Activated T-cell treated with anti-CD3 and anti-CD28 coated beads for 48 hours (primary cell): ENCODE data around the gene IRF1.
"Not testable (repeated sequence)": the region's sequence is repeated elsewhere in the genome, so short reads cannot be mapped to it uniquely, and the experiment has no call there.

Experiments used
- DNase-seq: peaks from one replicate; pipeline ENCODE4 v3.0.0-alpha.2; 2020; ENCODE audit warnings: low read depth

IRF1 gene

DNA sequence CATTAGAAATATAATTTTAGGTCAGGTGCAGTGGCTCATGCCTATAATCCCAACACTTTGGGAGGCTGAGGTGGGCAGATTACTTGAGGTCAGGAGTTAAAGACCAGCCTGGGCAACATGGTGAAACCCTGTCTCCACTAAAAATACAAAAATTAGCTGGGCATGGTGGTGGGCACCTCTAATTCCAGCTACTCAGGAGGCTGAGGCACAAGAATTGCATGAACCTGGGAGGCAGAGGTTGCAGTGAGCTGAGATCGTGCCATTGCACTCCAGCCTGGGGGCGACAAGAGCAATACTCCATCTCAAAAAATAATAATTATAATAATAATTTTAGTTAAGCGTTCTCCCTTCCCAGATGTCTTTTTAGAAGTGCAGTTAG, 52.3 kb downstream of the IRF1 start:
- not testable (repeated sequence) for DNase-seq

DNA sequence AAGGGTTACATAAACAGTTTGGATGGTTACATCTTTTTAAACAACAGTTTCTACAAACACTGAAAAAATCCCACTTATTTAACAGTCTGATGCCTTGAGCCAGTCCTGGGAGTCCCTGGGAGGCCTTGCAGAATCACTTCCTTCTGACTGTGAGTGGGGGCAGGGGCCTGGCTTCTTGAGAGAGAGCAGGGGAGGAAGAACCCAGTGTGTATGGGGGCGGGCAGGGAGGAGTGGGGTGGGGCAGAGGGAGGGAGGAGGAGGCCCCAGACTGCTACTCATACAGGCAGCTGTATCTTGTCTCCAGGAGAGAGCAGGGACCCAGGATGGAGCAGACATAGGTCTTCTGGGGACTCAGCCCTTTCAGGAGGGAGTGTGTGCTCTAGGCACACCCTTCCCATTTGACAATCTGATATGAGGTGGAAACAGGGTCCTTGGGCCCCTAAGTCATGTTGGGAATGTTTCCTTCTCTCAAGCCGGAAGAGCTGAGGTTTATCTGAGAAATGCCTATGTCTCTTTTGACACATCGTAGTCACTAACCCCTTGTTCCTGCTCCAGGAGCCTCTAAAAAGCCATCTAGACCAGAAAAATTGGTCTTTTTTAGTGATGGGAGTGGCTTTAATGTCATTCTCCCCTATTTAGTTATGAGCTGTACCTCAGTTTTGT, 52.8 kb downstream of the IRF1 start:
- no peak for DNase-seq

DNA sequence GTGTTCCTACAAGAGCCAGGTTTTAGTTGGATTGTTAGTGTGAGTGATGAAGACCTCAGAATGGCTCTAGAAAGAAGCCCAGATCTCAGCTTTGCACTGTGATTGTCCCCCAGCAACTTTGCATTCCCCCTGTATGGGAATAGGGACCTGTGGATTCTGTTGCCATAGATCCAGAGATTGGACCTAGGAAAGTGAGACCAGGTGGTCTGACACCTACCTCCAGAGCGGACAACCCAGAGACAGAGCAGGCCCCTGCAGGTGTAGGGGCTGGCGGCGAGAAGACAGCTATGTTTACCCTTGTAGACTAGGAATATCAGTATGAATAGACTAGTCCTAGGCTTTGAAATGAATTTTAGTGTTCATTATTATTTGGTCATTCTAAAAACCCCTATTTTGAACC, 53.6 kb downstream of the IRF1 start:
- DNase-seq = no peak

DNA sequence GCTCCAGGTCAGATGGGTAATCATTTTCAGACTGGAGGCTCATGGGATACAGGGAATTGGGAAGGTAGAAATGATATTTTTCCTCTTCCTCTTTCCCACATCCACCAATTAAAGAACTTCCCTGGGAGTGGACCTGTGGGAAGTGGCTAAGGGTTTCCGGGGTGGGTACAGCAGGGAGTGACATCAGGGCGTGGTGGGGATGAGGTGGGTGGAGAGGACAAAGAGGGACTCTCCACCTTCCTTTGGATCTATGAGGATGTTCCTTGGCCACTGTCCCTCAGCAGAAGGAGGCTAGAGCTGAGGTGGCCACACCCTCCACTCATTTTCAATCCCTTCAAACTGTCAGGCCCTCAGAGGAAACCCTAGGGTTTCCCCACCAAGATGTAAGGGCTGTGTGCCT, 54.7 kb downstream of the IRF1 start:
- DNase-seq = no peak

DNA sequence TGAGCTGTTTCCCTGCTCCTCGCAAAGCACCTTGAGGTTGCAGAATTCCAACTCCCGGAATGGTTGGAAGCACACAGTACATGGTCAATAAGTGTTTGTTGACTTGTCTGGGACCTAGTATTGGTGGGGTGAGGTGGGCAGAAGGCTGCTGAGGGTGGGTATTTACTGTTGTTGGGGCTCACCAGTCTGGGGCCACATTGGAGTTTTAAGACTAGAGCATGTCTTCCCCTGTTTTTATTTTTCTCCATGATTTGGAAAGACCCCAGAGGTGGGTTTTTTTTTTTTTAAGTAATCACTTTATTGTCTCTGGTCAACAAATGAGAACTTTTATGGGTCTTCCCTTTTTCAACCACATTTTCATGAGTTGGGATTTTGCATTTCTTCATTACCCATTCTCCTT, 55.1 kb downstream of the IRF1 start:
- DNase-seq = no peak

DNA sequence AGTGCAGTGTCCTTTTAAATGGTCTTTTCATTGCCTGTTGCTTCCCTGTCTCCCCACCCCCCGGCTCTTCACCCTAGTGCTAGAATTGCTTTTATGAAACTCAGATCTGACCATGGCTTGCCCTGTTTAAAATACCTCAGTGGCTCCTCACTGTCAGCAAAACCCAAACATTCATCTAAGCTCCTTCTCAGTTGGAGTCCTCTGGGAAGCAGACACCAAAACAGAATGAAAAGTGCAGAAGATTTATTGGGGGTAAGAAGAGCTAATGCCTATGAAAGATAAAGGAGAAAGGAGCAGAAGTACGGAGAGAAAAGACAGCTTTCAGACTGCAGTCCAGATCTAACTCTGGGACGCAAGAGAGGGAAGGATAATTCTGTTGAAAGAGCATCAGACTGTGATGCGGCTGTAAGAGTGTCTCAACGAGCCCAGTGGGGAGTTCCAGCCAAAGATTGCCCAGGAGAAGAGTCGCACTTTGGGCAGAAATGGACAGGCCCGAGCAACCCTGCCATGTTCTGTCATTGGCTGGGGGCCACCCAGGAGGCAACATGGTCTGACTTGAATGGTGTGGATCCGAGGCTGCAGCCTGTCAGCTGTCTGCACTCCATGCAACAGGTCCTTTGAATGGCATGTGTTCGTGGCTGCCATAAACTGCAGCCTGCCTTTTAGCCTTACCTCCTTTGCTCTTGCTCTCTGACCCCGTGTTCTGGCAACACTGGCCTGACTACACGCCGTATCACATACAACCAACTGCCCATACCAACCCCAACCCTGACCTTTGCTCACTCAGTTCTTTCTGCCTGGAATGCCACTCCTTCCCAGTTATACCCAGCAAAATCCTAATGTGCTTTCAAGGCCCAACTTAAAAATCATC, 55.9 kb downstream of the IRF1 start:
- no peak for DNase-seq

DNA sequence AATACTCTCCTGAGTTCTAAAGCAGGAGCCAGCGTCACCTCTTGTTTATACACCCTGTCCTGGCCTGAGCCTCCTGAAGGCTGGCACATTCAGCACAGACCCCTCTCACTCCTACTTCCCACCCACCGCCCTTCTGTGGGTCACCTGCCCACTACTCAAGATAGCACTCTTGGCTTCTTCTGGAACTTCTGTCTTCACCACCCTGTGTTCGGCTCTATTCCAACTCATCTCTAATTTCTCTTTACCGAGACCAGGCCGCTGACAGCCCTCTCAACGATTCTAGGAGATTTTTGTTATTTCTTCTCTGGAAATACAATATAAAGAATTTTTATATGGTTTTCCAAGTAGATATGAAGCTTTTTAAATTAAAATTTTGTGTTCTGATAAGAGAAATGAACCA, 57.4 kb downstream of the IRF1 start:
- no peak for DNase-seq

DNA sequence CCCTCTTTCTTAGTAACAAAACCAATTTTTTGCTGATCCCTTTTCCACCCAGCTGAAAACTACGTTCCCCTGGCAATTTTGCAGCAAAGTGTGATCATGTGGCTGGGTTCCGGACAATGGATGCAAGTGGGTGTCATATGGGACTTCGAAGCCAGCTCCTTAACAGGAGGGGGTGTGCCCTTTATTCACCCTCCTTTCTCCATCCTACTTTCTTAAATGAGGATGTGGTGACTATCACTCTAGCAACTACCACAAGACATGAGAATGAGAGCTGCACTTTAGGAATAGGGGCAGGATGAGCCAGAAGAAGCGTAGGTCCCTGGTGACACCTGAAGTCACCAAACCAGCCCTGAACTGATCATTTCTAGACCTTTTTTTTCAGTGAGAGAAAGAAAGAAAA, 58.9 kb downstream of the IRF1 start:
- no peak for DNase-seq
